Peyer's patch (tissue), 4 donors: ENCODE data around the gene PEAK1.

Source experiments
- CTCF ChIP-seq, 6 experiments: fragments of 450-650 bp in 4 of 6; fragments of 200-600 bp in 2 of 6; sonication (generic) in 1 of 6; IDR thresholded peaks; one replicate each; pipeline ENCODE4 v1.5.1; 2017 to 2019; ENCODE audit warnings: antibody characterized with exemption in 6 of 6, mild to moderate bottlenecking in 3 of 6, moderate library complexity in 1 of 6
- POLR2A ChIP-seq, 2 donors: fragments of 450-650 bp; IDR thresholded peaks; one replicate each; pipeline ENCODE4 v1.5.1; 2017; ENCODE audit warnings: antibody characterized with exemption in 2 of 2, mild to moderate bottlenecking in 2 of 2, moderate library complexity in 2 of 2

DNA sequence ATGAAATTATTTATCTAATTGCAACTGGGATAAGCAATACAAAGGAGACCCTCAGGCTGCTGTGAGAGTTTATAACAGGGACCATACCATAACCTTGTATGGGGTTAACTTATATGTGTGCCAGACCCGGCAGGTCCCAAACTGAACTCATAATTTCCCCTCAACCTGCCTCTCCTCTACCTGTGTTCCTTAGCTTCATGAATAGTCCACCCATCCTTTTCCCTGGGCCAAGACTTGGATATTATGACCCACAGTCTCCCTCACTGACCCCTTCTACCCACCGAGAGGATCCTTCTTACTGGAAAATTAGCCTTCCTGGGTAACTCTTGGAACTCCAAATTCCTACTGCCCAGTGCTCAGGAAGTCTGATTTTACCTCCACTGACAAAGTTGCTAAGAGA, 345.6 kb downstream of the PEAK1 start:
- TF ChIP-seq CTCF (IDR thresholded peaks at IDR 0.05) (no peak), POLR2A (IDR thresholded peaks at IDR 0.05) (no peak)
